Measurements from ENCODE around the gene MID2. TPM values are rescaled to one million over a fixed set of nuclear protein-coding genes. Genes with fewer than 3 reads are reported as not detected.
"Not testable (repeated sequence)": the region's sequence is repeated elsewhere in the genome, so short reads cannot be mapped to it uniquely, and the experiment has no call there.

Gene MID2
- total RNA-seq, 3 donors from 2014 or later, result 2.9 to 29.0 (median 5.4) TPM

- Histone ChIP-seq H3K4me3 (no peak overlapping the region), H3K9me3 (no peaks in the 10 kb centered on the region), H3K4me1 (ENCODE audit: low read depth) (no peaks in the 10 kb centered on the region), H3K36me3 (ENCODE audit: low read depth) (no peaks in the 10 kb centered on the region)
- intact Hi-C loops (cut with DNase I, micrococcal nuclease), result no loop called here
- TF ChIP-seq, protein P1, sequence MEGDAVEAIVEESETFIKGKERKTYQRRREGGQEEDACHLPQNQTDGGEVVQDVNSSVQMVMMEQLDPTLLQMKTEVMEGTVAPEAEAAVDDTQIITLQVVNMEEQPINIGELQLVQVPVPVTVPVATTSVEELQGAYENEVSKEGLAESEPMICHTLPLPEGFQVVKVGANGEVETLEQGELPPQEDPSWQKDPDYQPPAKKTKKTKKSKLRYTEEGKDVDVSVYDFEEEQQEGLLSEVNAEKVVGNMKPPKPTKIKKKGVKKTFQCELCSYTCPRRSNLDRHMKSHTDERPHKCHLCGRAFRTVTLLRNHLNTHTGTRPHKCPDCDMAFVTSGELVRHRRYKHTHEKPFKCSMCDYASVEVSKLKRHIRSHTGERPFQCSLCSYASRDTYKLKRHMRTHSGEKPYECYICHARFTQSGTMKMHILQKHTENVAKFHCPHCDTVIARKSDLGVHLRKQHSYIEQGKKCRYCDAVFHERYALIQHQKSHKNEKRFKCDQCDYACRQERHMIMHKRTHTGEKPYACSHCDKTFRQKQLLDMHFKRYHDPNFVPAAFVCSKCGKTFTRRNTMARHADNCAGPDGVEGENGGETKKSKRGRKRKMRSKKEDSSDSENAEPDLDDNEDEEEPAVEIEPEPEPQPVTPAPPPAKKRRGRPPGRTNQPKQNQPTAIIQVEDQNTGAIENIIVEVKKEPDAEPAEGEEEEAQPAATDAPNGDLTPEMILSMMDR (IDR thresholded peaks at IDR 0.05), result no peak
- no peak for ATAC-seq
- DNase-seq, result no peak
Observed at GRCh38 chrX:107935664-107936433, 110.2 kb downstream of the MID2 start.

- DNase-seq (no peak), ATAC-seq (no peak)
- no peak overlapping the region for H3K4me3 ChIP-seq
- intact Hi-C loops (cut with DNase I, micrococcal nuclease), result no loop called here
- no peaks in the 10 kb centered on the region for H3K9me3 ChIP-seq
- H3K36me3 ChIP-seq (ENCODE audit: low read depth), result no peaks in the 10 kb centered on the region
- TF ChIP-seq, protein P1 (IDR thresholded peaks at IDR 0.05), result no peak
- no peaks in the 10 kb centered on the region for H3K4me1 ChIP-seq (ENCODE audit: low read depth)
Observed at GRCh38 chrX:107936434-107936730, 110.7 kb downstream of the MID2 start.

DNA sequence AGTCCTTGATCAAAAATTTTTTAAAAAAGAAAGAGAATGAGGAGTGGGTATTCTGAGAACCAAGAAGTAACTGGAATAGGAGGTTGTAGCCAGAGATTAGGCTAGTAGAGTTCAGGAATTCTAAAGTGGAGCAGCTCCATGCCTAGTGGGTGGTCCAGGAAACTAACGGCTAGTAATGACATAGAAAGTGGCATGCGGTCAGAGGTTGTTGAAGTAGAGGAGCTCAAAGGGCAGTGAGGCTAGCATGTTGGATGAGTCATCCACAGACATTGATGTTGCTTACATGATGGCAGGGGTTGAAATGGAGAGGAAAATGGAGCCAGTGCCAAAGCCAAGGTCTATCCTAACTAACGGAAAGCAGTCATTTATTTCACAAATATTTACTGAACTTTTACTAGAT is 114.4 kb downstream of the MID2 start:
- intact Hi-C loops (cut with DNase I, micrococcal nuclease), result no loop called here
- no peak for DNase-seq
- Histone ChIP-seq H3K4me3 (no peak overlapping the region), H3K4me1 (ENCODE audit: low read depth) (no peaks in the 10 kb centered on the region), H3K36me3 (ENCODE audit: low read depth) (no peaks in the 10 kb centered on the region), H3K9me3 (no peaks in the 10 kb centered on the region)
- TF ChIP-seq, protein P1 (IDR thresholded peaks at IDR 0.05), result no peak
- ATAC-seq, result no peak

GRCh38 chrX:107955337-107955736 is 129.7 kb downstream of the MID2 start:
- H3K36me3 ChIP-seq (ENCODE audit: low read depth); H3K9me3 ChIP-seq; DNase-seq; intact Hi-C loops (cut with DNase I, micrococcal nuclease); H3K4me3 ChIP-seq; ATAC-seq; H3K4me1 ChIP-seq (ENCODE audit: low read depth): not testable (repeated sequence)

DNA sequence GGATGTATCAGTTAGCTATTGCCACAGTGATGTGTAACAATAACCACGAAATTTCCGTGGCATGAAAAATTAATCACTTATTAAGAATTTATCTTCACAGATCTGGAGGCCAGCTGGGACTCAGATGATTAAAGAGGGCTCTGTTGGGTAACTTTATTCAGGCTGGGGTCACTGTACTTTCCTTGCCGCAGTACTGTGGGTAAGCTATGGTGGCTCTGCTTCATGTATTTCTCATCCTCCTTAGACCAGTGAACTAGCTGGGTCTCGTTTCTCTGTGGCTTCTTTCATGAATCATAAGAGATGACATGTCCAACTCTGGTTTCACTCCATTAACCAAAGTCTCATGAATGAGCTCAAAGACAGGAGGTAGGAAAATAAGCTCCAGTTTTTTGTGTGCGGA is 143.0 kb downstream of the MID2 start:
- TF ChIP-seq, protein P1 (IDR thresholded peaks at IDR 0.05), result no peak
- intact Hi-C loops (cut with DNase I, micrococcal nuclease), result no loop called here
- ATAC-seq, result no peak

GRCh38 chrX:107970073-107970472 is 144.4 kb downstream of the MID2 start:
- Histone ChIP-seq H3K9me3 (no peaks in the 10 kb centered on the region), H3K4me3 (no peak overlapping the region), H3K4me1 (ENCODE audit: low read depth) (no peaks in the 10 kb centered on the region), H3K36me3 (ENCODE audit: low read depth) (no peaks in the 10 kb centered on the region)
- intact Hi-C loops (cut with DNase I, micrococcal nuclease), result no loop called here
- no peak for DNase-seq
- ATAC-seq, result no peak
- TF ChIP-seq, protein P1 (IDR thresholded peaks at IDR 0.05), result no peak

More for the DNA sequence above, 143.0 kb downstream of the MID2 start:
- H3K4me3 ChIP-seq, result no peak overlapping the region
- H3K4me1 ChIP-seq (ENCODE audit: low read depth), result no peaks in the 10 kb centered on the region
- no peaks in the 10 kb centered on the region for H3K9me3 ChIP-seq
- no peaks in the 10 kb centered on the region for H3K36me3 ChIP-seq (ENCODE audit: low read depth)
- no peak for DNase-seq

Measured in mucosa of descending colon (tissue), 3 donors.